ENCODE data around the gene MON2.
"Not testable (repeated sequence)": the region's sequence is repeated elsewhere in the genome, so short reads cannot be mapped to it uniquely, and the experiment has no call there.

MON2 gene

DNA sequence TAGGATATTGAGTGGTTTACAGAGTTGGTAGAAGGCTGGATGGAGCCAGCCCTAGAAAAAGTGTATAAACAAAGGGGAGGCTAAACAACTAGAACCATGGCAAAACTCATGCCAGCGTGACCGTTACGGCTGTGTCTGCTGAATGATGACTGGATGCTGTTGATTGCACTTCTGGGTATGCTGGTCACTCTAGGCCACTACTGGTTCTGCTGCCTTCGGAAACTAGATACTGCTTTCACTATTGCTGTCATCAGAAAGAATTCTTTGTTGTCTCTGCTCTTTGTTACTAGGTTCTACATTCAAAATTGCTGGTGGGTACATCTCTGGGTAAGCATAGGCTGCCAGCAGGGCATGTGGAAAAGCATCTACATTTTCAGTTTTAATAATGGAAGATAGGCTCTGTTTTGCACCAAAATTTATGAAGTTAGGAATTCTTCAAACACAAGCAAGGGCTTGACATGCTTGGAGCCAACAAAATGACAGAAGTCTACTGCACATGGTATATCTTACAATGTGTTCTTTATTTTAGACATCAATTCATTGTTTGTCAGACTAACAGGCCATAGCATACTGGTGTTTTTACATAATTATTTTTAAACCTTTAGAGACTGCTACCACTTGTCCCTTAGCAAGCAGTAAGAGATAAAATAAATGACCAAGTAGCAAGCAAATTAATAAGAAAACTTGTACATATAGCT is 15.4 kb downstream of the MON2 start:
- DNase-seq: peak; percentile 40

DNA sequence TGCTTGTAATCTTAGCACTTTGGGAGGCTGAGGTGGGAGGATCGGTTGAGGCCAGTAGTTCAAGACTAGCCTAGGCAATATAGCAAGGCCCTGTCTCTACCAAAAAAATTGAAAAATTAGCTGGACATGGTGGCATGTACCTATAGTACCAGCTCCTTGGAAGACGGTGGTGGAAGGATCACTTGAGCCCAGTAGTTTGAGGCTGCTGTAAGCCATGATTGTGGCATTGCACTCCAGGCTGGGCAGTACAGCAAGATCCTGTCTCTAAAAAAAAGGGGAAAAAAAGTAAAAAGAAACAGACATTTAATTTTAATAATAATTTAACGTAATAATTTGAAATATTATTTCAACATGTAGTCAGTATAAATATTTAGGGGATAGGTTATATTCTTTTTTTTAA is 16.1 kb downstream of the MON2 start:
- no peak for DNase-seq

DNA sequence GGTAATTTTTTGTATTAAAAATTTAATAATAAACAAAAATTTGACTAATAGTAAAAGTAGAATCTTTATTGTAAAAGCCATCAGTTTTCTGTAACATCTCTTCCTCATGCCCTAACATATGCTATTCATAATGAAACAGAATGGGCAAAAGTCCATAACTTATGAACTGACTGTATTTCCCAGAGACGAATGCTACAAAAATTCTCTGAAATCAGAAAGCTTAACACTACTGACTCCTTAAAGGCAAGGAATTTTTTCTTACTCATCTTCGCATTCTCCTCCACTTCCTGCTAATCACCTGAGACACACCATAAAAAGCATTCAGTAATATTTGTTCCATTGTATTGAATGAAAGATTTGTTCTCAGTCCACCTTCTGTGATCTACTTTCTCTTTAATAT is 17.6 kb downstream of the MON2 start:
- no peak for DNase-seq

DNA sequence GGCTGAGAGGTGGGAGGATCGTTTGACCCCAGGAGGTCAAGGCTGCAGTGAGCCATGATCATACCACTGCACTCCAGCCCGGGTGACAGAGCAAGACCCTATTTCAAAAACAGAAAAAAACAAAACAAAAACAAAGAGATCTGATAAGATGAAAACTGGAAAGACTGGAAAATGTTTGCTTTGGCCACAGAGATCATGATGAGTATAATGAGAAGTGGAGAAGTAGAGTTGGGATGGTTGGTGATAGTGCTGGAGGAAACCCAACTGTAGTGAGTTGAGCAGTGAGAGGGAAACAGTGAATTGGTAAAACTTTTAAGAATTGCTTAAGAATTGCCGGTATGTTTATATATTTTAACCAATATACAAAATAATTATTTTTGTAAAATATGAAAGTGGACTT is 39.2 kb downstream of the MON2 start:
- no peak for DNase-seq

DNA sequence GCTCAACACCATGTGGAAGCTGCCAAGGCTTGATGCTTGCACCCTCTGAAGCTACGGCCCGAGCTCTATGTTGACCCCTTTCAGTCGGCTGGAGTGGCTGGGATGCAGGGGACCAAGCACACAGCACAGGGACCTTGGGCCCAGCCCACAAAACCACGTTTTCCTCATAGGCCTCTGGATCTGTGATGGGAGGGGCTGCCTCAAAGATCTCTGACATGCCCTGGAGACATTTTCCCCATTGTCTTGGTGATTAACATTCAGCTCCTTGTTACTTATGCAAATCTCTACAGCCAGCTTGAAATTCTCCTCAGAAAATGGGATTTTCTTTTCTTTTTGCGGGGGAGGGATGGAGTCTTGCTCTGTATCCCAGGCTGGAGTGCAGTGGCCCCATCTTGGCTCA is 46.3 kb downstream of the MON2 start:
- DNase-seq: no peak

DNA sequence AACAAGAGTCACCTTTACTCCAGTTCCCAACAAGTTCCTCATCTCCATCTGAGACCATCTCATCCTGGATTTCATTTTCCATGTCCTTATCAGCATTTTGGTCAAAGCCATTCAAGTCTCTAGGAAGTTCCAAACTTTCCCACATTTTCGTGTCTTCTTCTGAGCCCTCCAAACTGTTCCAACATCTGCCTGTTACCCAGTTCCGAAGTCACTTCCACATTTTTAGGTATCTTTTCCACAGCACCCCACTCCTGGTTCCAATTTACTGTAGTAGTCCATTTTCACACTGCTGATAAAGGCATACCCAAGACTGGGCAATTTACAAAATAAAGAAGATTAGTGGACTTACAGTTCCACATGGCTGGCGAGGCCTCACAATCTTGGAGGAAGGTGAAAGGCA is 47.5 kb downstream of the MON2 start:
- DNase-seq: not testable (repeated sequence)

DNA sequence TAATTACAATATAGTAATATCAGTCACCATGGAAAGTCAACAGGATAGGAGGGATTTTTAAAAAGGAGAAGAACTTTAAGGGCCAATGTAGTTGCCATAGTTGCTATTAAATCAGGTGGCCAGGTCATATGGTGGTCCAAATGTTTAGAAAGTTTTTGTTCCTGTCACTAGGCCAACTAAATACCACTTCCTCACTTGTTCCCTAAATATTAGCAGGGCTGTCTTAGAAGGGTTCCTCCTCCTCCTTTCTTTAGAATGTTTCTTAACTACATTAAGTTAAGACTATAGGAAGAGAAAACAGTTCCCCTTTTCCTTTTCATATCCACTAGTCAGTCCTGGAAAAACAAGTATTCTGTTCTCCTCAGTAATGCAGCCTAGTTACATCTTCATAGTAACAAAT is 50.3 kb downstream of the MON2 start:
- peak; percentile 26 for DNase-seq

DNA sequence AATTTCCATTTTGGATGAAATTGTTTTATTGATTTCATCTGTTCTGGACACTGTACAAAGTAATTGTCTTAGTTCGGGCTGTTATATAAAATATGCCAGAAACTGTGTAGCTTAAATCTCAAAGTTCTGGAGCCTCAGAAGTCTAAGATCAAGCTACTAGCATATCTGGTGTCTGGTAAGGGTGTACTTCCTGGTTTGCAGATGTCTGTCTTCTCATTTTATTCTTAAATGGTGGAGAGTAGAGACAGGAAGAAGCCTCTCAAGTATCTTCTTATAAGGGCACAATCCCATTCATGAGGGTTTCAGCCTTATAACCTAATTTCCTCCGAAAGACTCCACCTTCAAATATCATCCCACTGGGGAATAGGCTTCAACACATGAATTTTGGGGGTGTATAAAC is 51.3 kb downstream of the MON2 start:
- DNase-seq: no peak

DNA sequence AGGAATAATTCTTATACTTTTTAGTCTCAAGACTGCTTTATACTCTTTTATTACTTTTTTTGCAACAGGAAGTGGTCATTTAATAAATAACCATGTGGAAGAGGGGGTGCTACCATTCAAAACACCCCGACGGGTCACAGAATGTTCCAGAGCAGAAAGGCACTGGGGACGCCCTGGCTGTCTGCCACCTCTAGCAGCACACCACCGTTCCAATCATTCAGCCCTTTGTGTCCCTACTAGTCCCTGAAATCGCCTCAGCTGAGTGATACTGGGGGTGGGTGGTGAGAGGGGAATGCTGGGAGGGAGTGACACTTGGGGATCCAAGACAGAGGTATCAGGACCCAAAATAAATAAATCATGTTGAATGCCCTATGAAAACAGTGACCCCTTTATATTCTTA is 52.4 kb downstream of the MON2 start:
- DNase-seq: peak; percentile 24

DNA sequence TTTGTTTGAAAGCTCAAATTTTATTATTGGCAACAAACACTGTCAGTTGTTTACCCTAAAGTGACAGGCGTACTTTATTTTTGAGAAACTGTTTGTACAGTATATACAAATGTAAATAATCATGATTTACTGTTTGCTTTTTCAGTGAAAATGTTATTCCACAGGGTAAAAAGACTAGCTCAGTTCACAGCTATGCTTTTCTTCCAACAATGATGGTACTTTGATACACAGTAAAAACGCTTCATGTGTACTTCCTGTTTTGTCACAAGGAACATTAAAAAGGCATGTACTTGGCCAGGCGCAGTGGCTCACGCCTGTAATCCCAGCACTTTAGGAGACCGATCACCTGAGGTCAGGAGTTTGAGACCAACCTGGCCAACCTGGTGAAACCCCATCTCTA is 53.7 kb downstream of the MON2 start:
- DNase-seq: no peak

DNA sequence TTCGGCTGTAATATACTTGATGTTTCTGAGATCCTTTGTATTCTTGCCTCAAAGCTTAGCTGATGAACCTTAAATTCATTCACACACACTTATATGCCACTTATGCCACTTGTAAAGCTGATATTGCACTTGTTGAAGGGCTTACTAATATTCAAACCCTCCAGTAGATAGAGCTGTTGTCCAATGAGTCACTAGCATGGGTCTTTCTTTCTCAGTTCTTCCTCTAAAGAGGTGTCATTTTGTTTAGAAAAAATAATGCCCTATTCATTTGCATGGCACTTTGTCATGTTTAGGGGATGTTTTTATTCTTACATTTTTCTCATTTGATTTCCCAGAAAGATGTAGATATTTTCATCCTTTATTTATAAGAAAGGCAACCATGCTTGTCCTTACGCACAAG is 56.4 kb downstream of the MON2 start:
- peak; percentile 35 for DNase-seq

DNA sequence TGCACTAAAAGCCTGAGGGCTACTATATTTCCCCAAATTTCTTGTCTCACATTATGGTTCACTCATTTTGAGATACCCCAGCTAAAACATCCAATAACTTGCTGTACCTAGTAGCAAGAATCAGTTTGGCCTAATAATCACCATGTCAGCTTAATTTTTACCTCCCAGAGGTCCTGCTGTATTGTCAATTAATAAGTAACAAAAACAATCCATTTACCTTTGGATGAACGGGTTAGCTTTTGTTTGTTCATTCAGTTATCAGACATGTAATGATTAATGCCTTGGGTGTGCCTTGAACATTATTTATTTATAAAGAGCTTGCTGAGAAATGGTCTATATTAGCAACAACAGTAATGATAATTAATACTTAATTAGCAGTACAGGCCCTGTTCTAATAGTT is 57.0 kb downstream of the MON2 start:
- no peak for DNase-seq

DNA sequence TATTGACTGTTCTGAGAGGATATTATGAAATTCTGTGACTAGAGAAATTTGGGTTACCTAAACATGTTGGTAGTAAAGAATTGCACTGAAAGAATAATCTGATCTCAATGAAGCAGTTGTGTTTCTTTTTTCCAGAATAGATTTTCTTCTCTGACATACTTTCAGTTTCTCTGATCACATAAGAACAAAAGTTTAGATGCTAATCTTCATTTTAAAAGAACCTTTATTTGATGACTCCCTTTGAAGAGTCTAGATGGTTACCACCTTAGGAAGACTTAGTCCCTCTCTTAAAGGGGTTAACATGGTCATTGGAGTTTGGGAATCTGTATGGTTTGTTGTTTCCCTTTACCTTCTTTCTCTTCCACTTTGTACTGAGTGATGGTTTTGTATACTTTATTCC is 58.6 kb downstream of the MON2 start:
- no peak for DNase-seq

DNA sequence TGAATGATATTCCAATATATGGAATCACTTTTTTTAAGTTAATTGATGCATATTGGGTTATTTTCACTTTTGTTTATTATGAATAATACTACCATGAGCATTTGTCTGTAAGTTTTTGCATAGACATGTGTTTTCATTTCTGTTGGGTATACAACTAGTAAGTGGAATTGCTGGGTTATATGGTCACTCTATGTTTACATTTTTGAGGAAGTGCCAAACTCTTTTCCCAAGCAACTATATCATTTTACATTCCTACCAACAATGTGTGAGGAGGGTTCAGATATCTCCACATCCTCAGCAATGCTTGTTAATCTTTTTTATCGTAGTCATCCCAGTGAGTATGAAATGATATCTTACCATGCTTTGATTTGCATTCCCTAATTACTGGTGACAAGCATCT is 64.0 kb downstream of the MON2 start:
- no peak for DNase-seq

DNA sequence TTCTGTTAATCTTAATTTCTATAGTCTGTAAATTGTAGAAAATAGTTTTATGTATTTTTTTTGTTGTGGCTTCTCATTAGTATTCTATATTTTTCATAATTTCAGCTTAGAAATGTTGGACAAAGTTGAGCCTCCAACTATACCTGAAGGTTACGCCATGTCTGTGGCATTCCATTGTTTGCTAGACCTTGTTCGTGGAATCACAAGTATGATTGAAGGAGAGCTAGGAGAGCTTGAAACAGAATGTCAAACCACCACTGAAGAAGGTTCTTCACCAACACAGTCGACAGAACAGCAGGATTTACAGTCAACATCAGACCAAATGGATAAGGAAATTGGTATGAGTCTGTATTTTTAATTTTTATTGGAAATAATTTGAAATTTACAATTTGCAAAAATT is 65.7 kb downstream of the MON2 start:
- DNase-seq: no peak

DNA sequence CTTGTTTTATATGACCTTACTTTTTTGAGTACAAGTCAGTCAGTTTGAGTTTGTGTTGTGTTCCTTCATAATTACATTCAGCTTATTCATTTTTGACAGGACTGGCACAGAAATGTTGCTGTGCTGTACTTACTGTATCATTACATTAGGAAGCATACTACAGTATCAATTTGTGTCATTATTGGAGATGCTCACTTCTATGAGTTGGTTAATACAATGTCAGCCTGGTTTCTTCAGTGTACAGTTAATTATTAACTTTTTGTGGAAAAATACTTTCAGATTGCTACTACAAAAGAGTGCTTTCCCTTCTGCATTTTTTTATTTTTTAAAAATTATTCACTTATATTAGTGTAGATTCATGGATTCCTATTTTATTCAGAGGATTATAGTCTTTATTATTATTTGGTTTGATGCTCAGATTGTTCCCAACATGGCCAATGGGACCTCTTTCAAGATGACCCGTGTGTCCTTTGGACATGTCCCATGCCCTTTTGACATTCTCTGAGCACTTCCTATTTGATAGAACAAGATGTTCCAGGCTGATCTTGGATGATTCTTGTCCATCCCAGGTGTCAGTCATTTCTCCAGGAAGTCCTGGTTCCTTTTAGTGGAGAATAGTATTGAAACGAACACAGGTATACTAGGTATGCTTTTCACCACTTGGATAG is 66.6 kb downstream of the MON2 start:
- DNase-seq: no peak

DNA sequence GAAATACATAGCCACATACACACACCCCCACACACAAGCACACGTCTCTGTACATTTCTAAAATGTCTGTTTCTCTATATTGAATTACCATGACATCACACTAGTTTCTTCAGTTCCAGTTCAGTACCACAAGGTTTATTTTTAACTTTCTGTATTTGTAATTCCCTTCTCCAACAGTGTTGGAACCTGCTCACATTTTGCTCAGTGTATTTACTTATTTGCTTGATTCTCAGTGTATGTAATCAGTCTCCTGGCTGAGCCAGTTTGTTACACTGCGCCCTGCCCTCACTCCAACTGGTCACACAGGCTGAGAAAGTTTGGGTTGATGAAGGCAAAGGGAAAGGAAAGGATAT is 67.1 kb downstream of the MON2 start:
- no peak for DNase-seq

DNA sequence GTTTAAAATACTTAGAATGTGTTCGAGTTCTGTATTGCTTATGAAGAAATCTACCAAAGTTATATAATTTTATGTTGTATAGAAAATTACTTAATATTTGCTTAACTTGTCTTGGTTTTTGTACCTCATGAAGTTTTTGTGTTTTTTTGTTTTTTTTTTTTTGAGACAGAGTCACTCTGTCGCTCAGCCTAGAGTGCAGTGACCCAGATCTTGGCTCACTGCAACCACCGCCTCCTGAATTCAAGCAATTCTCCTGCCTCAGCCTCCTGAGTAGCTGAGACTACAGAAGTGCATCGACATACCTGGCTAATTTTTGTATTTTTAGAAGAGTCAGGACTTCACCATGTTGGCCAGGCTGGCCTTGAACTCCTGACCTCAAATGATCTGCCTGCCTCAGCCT is 69.9 kb downstream of the MON2 start:
- no peak for DNase-seq

DNA sequence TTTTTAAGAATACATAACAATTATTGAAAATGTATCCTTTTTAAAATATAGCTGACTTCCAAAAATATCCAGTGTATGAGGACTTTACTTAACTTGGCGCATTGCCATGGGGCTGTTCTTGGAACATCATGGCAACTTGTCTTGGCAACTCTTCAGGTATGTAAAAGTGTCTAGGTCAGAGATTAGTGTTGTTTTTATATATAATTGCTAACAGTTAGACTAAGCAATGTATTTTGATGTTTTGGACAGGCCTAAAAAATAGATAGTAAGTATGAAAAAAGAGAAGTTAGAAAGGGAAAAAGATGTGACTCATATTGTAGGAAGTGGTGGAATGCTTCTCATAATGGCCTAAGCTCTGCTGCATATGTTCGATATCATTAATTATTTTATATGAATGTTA is 70.9 kb downstream of the MON2 start:
- DNase-seq: no peak

DNA sequence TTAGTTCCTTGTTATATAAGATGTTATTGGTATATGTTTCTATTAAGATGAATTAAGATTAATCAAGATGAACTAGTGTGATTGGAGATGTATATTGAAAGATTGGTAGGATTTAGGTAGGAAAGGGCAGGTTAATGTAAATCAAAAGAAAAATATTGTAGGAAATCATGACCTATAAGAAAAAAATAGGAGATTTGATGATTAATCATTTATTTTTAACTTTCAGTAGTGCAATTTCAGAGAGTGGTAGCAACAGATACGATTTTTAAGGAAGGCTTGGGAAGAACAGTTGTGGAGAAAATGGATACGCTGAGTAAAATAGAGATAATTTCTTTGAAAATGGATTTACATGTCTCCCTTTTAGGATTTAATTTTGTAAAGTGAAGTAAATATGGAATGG is 73.7 kb downstream of the MON2 start:
- no peak for DNase-seq

DNA sequence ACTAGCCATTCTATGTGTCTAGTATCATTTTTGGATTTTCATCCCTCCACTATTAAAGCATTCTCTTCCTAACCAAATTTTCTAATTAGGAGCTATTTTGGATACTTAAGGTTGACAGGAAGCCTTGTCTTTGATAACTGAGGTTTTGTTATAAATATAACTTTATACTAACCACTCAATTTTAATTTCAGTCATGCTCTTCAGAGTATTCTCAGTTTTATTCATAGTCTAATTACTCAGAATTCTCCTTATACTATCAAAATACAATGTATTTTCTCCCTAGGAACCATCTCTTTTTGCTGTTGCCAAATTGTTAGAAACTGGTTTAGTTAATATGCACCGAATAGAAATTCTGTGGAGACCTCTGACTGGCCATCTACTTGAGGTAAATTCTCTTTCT is 76.2 kb downstream of the MON2 start:
- no peak for DNase-seq

DNA sequence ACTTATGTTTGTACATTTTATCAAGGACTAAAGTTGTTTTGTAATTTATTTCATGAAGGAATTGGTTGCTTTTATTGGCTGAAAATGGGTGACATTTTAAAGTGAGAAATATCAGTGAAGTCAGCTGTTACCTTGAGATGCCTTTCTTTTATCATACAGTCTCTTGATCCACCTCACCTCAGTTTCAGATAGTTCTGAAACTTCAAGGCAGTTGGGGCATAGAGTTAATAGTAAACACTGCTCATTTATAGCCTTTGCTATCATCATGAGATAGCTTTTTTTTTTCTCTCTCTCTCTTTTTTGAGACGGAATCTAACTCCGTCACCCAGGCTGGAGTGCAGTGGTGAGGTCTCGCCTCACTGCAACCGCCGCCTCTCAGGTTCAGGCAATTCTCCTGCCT is 76.7 kb downstream of the MON2 start:
- no peak for DNase-seq

DNA sequence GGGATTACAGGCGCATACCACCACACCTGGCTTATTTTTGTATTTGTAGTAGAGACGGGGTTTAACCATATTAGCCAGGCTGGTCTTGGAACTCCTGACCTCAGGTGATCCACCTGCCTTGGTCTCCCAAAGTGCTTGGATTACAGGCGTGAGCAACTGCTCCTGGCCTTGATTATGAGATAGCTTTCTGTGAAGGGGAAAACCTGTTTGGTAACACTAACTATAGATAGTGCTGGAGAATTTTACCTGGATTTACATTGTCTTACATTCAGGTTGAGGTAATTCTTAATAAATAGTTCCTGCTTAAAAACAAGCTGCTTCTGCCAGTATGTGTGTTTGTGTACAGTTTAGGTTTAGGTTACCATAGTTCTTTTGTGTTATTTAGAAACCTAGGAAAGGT is 77.1 kb downstream of the MON2 start:
- DNase-seq: no peak

DNA sequence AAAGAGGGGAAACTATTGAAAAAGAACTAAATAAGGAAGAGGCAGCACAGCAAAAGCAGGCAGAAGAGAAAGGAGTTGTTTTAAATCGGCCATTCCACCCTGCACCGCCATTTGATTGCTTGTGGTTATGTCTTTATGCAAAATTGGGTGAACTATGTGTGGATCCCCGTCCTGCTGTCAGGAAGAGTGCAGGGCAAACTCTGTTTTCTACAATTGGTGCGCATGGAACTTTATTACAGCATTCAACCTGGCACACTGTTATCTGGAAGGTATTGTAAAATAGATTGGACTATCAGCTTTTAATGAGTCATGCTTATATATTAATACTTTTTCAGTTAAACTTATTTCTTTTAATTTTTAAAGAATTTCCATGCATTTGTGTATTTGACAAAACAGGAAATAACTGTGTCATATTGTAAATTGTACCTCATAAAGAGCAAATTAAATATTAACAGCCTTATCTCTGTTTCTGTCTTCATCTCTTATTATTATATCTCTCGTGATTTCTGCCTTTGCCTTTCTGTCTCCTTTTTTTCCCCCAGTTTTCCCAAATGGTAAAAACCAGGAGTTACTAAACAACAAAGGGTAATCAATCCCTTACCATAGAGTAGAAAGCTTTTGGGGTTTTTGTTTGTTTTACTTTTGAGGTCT is 86.4 kb downstream of the MON2 start:
- no peak for DNase-seq

DNA sequence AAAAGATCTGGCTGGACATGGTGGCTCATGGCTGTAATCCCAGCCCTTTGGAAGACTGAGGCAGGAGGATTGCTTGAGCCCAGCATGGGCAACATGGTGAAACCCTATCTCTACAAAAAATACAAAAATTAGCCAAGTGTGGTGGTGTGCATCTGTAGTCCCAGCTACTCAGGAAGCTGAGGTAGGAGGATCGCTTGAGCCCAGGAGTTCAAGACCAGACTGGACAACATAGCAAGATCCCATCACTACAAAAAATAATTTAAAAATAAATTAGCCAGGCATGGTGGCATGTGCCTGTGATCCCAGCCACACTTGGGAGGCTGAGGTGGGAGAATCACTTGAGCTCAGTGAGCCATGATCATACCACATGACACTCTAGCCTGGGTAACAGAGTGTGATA is 92.7 kb downstream of the MON2 start:
- not testable (repeated sequence) for DNase-seq

Data from midbrain (tissue), 1 donor.